ENCODE results near the gene TTLL11.

The TTLL11 gene

GRCh38 chr9:121930956-121931355, 162.2 kb downstream of the TTLL11 start:
- H3K36me3 ChIP-seq (ENCODE audit: insufficient read depth, low read length): no peaks in the 10 kb centered on the region; the same call in 1 of the 2 replicates
- TF ChIP-seq CTCF (conservative IDR thresholded peaks at IDR 0.05; ENCODE audit: low read length) (no peak), EZH2phosphoT487 (IDR thresholded peaks at IDR 0.05; ENCODE audit: borderline replicate concordance) (no peak)
- H3K4me3 ChIP-seq (ENCODE audit: low read length, poor library complexity, severe bottlenecking): no peak overlapping the region
- no peaks in the 10 kb centered on the region for H4K20me1 ChIP-seq (ENCODE audit: insufficient read depth, low read length, poor library complexity, severe bottlenecking)
- no peak overlapping the region for H3K9ac ChIP-seq (ENCODE audit: low read depth, low read length, poor library complexity, severe bottlenecking)
- no peaks in the 10 kb centered on the region for H3K9me3 ChIP-seq (ENCODE audit: insufficient read depth, low read depth, low read length)
- peaks cover 6% of the 10 kb centered on the region for H3K4me1 ChIP-seq (ENCODE audit: insufficient read depth, low read length, poor library complexity, severe bottlenecking)
- no peak overlapping the region for H3K4me2 ChIP-seq (ENCODE audit: low read depth, low read length, poor library complexity, severe bottlenecking)
- no peak overlapping the region for H2AFZ ChIP-seq (ENCODE audit: low read length)
- H3K9me2 ChIP-seq (replicated peaks; ENCODE audit: low read depth, low read length): no peaks in the 10 kb centered on the region
- H3K79me2 ChIP-seq (ENCODE audit: insufficient read depth, low read length): no peaks in the 10 kb centered on the region; the same call in 1 of the 2 replicates
- no peaks in the 10 kb centered on the region for H3F3A ChIP-seq (ENCODE audit: low read depth)
- no peaks in the 10 kb centered on the region for H3K27me3 ChIP-seq (ENCODE audit: insufficient read depth, low read length, poor library complexity, severe bottlenecking)

- Histone ChIP-seq H3F3A (ENCODE audit: low read depth) (no peaks in the 10 kb centered on the region), H3K4me1 (ENCODE audit: insufficient read depth, low read length, poor library complexity, severe bottlenecking) (peaks cover 12% of the 10 kb centered on the region), H4K20me1 (ENCODE audit: insufficient read depth, low read length, poor library complexity, severe bottlenecking) (no peaks in the 10 kb centered on the region), H3K9me3 (ENCODE audit: insufficient read depth, low read depth, low read length) (no peaks in the 10 kb centered on the region), H3K4me3 (ENCODE audit: low read length, poor library complexity, severe bottlenecking) (no peak overlapping the region), H3K27me3 (ENCODE audit: insufficient read depth, low read length, poor library complexity, severe bottlenecking) (no peaks in the 10 kb centered on the region), H3K36me3 (ENCODE audit: insufficient read depth, low read length) (no peaks in the 10 kb centered on the region), H3K79me2 (ENCODE audit: insufficient read depth, low read length) (no peaks in the 10 kb centered on the region; the same call in 1 of the 2 replicates), H3K9ac (ENCODE audit: low read depth, low read length, poor library complexity, severe bottlenecking) (no peak overlapping the region), H3K4me2 (ENCODE audit: low read depth, low read length, poor library complexity, severe bottlenecking) (no peak overlapping the region), H3K9me2 (replicated peaks; ENCODE audit: low read depth, low read length) (no peaks in the 10 kb centered on the region), H2AFZ (ENCODE audit: low read length) (no peak overlapping the region)
- TF ChIP-seq EZH2phosphoT487 (IDR thresholded peaks at IDR 0.05; ENCODE audit: borderline replicate concordance) (no peak), CTCF (conservative IDR thresholded peaks at IDR 0.05; ENCODE audit: low read length) (peak; percentile 55)
Measured at GRCh38 chr9:121929893-121930875, 162.9 kb downstream of the TTLL11 start.

- Histone ChIP-seq H3K4me1 (ENCODE audit: insufficient read depth, low read length, poor library complexity, severe bottlenecking) (peaks cover 22% of the 10 kb centered on the region), H3K79me2 (ENCODE audit: insufficient read depth, low read length) (no peaks in the 10 kb centered on the region), H3K27me3 (ENCODE audit: insufficient read depth, low read length, poor library complexity, severe bottlenecking) (no peaks in the 10 kb centered on the region), H3K9ac (ENCODE audit: low read depth, low read length, poor library complexity, severe bottlenecking) (no peak overlapping the region), H3K9me2 (replicated peaks; ENCODE audit: low read depth, low read length) (no peaks in the 10 kb centered on the region), H2AFZ (ENCODE audit: low read length) (no peak overlapping the region), H3K4me3 (ENCODE audit: low read length, poor library complexity, severe bottlenecking) (no peak overlapping the region), H4K20me1 (ENCODE audit: insufficient read depth, low read length, poor library complexity, severe bottlenecking) (no peaks in the 10 kb centered on the region), H3K4me2 (ENCODE audit: low read depth, low read length, poor library complexity, severe bottlenecking) (no peak overlapping the region), H3F3A (ENCODE audit: low read depth) (no peaks in the 10 kb centered on the region), H3K9me3 (ENCODE audit: insufficient read depth, low read depth, low read length) (no peaks in the 10 kb centered on the region), H3K36me3 (ENCODE audit: insufficient read depth, low read length) (no peaks in the 10 kb centered on the region)
- TF ChIP-seq EZH2phosphoT487 (IDR thresholded peaks at IDR 0.05; ENCODE audit: borderline replicate concordance) (no peak), CTCF (conservative IDR thresholded peaks at IDR 0.05; ENCODE audit: low read length) (no peak)
Measured at GRCh38 chr9:121927636-121928035, 165.5 kb downstream of the TTLL11 start.

Measured in Loucy (cell line).